ENCODE results near the gene ADAMTS17.

Gene ADAMTS17

DNA sequence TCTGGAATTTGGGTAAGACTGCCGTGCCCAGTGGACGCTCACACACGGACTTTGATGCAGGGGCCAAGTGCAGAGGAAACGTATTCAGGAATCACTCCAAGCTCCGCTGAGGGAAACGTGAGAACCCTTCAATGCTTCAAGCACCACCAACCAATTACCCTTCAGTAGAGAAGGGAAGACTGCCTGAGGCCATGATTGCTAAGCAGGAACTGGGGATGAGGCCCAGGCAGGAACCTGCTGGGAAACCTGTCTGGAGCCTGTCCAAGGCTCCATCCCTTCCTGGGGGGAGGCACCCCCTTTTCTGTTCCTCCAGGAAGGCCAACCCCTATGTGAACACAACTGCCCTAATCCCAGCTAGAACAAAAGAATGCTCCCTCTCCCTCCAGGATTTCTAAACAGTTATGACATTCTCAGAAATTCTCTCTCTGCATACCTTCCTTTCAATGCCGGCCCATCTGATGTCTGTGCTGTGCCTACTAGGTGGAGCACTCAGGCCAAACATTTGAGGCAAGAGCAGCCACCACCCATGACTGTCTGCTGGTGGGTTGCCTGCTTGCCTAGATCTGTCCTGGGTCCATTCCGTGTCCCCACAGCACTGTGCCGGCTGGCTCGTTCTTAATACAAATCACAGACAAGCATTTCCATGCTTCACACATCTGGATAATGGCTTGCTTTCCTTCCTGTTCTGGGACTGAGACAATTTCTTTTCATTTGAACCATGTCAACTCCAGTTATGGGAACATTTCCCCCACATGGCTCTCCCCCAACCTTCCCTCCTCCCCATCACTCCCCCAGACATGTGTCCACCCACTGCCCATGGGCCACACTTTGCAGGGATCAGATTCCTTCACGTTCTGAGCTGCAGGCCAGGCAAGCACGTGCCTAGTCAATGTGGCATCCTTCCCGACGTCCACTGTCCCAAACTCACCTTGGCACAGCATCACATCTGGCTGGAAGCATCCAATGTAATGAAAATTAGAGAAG, 149.4 kb downstream of the ADAMTS17 start:
- DNase-seq = no peak

GRCh38 chr15:100191161-100191560, 150.6 kb downstream of the ADAMTS17 start:
- no peak for DNase-seq

GRCh38 chr15:100190675-100191074, 151.1 kb downstream of the ADAMTS17 start:
- no peak for DNase-seq

GRCh38 chr15:100189849-100190248, 151.9 kb downstream of the ADAMTS17 start:
- DNase-seq = no peak

DNA sequence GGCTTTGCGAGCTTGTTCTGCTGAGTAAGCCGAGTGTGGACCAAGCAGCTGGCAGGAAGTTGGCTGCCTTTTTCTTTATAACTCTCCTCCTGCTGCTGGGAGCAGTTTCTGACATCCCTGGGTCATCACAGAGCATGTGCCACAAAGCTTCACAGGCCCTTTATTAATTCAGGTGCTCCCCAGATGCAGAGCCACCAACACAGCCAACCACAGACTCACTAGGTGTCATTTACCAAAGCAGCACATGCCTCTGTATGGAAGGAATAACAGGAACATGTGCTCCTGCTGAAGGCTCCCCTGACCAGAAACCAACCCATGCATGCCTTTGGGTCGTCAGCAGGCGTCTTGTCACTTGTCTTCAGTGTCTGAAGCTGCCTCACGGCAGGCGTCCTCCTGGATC, 152.5 kb downstream of the ADAMTS17 start:
- no peak for DNase-seq

DNA sequence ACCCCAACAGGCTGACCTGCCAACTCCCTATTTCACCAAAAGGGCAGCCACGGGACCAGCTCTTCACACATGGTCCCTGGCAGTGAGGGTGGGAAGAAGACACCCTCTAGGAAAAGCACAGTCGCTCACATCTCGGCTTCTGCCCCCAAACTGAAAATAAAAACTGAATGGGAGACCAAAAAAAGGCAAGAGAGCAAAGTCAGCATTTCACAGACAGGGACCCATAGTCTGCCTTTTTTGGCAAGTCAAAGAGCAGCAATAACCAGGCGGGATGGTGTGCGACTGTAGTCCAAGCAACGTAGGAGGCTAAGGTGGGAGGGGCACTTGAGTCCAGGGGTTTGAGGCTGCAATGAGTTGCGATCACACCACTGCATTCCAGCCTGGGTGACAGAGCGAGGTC, 154.1 kb downstream of the ADAMTS17 start:
- no peak for DNase-seq

DNA sequence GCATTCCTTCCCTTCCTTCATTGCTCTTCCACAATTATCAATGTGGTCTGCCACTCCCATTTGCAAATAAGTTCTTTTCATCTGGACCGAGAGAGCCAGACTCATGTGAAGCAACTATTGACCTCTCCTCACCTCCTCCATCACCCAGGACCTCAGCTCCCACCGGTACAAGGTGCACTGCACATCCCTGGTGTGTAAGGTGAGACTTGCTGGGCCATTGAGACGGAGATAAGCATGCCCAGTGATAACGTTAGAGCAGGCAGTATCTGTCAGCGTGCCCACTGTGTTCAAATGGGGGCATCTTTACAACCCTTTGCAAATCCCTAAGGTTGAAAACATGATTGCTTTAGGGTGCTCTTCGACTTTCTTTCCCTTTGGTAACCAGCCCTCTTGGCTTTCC, 154.8 kb downstream of the ADAMTS17 start:
- no peak for DNase-seq

DNA sequence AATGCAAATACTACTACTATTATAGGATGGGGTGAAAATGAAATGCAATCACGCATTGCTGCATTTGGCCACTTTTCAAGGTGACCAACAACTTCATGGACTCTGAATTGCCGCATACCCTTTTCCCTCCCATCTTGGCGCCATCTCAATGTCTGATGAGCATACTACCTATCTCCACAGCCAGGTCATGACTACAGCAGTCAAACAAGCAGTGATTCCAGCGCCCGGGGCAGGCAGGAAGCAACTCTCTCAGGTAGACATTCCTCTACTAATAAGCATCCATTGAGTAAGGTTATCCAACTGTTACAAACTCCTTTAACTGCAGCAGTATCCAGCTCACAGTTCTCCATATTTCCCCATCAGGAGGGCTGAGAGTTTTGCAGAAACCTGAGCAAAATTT, 155.4 kb downstream of the ADAMTS17 start:
- no peak for DNase-seq

- DNase-seq = no peak
These were observed 157.8 kb downstream of the ADAMTS17 start for GRCh38 chr15:100183921-100184495.

GRCh38 chr15:100180921-100181320, 160.9 kb downstream of the ADAMTS17 start:
- no peak for DNase-seq

- no peak for DNase-seq
These were observed 166.2 kb downstream of the ADAMTS17 start for GRCh38 chr15:100175406-100176114.

DNA sequence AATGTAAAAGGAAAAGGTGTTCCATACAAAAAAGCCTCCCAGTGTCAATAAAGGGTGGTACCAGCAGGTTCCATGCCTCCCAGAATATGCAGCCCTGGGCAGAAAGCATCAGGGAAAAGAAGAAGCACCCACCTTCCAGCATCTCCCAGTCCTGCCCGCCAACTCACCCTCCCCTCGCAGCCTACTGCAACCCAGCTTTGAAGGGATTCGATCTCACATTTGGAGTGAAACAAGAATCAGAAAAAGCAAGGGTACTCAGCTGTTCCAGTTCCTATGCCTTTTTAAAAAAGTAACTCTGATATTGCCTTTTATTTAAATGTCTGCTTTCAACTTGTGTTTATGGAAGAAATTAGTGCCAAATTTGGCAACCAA, 166.9 kb downstream of the ADAMTS17 start:
- no peak for DNase-seq

DNA sequence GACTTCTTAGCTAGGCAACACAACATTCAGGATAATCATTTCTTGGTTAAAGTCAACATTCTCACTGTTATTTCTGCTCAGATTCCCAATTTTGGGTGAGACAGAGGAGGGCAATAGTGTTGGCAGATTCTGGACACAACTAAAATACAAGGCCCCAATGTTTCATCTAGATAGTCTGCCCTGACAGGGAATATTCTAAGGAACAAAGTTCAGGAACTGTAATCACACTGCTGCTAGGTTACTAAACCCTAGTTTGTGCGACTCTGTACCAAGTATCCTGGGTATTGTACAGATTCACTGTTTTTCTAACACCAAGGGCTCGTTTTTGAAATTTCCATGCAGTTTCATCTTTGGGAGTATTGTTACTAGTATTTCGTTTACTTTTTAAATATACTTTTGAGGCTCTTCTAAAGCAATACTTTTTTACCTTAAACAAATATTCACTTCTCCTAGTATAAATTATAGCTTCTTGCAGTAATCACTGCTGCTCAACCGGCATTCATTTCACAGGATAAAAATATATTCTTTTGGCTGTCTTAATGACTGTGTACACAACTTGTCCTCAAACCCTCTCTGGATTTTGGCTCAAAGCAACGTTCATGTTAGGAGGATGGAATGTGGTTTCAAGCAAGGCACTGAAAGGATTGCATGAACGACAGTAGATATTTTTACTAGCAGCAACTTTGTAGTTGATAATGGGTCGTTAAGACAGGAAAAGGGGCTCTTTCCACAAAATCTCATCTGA, 167.4 kb downstream of the ADAMTS17 start:
- DNase-seq = no peak

- no peak for DNase-seq
These were observed 169.3 kb downstream of the ADAMTS17 start for GRCh38 chr15:100172356-100173024.

DNA sequence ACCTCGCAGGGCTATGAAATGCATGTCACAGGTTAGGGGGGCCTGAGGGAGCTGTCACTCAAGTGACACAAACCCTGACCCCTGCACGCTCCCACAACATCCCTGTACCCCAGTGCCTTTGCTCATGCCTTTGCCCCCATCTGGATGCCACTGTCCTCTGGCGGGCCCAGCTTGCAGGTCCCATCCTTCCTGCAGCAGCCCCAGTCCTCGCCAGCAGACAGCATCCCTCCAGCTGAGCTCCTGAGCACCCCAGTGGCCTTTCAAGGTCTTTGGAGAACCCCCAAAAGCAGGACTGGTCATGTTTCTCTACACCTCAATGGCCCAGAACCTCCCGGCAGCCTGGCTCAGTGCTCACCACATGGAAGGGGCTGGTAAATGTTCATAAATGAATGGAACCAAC, 170.4 kb downstream of the ADAMTS17 start:
- no peak for DNase-seq

DNA sequence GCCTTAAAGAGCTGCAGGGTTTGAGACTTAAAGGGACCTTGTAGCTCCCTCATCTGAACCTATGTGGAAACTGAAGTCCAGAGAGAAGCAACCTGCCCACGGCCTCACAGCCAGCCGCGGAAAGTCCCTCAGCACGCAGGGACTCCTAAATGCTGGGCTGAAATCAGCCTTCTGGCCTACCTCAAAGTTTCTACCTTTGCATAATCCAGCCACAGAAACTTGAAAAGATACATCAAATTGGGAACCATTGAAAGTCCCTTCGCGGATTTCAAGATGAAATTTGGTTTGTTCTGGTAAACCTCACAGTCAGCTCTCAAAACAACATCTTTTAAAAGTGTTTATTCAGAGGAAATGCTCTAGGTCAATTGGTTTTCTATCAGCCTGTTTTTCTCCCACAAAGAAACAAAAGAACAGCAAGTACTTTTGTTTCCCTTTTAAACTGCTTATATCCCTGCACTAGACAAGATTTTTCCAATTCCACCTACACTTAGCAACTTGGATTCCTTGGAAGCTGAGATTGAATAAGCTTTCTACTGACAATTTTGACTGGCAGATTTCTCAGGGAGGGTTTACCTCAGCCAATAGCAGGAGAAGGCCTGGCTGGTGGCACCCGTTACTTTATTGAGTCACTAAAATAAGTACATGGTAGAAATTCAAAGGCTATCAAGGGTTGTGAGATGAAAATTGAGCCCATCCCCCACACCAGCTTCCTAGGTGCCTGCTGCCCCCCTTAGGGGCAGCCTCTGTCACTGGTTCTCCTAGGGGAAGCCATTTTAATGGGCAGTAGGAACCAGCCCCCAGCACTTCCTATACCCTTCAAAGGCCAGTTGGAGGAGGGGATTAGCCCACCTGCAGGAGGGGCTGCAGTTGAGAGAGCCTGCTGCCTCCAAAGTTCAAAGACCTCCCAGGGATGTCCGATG, 171.2 kb downstream of the ADAMTS17 start:
- no peak for DNase-seq

DNA sequence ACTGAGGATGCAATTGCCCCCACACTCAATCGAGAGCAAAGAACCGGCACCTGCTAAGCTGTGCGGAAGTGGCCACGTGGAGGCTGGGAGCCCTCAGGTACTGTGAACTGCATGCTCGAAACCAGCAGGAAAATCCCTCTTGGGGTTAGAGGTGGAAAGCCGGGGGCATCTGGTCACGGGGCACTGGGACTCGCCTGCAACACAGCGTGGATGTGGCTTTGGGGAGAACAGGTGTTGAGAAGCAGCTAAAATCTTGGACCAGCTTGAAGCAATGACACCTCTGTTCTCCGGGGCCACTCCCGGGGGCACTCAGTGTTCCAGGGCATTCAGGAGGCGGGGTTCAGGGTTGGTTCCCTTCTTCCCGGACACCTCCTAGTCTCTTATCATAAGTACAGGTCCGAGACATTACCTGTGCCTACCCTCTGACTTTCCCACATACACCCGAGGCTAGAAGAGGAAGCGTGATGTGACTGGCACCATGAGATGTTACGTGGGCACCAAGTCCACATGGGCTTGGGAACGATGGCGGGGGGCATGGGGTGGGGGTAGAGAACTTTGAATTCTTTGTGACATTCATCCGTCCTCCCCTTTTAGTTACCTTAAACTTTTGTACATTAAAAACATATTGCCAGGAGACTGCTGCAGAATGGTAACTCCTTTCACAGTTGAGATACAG, 172.0 kb downstream of the ADAMTS17 start:
- no peak for DNase-seq

DNA sequence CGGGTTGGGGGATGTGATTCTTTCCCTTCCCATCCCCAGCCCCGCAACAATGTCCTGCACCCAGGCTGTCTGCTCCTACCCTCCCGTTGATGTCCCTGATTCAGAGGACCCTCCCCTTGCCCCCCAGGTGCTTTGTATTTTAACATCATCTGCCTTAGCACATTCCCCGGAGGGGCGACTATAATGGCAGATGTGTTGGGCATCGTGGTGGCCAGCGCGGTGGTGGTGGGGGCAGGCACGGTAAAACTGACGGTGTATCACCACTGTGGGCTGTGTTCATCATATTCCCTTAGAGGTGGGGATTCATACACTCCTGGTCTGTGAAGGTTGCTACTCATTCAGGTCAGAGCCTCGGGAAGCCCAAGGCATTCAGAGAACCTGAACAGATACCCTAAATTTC, 173.0 kb downstream of the ADAMTS17 start:
- DNase-seq = no peak

- DNase-seq = no peak
These were observed 173.8 kb downstream of the ADAMTS17 start for GRCh38 chr15:100167884-100168375.

- no peak for DNase-seq
These were observed 175.5 kb downstream of the ADAMTS17 start for GRCh38 chr15:100166313-100166712.
